GM18861 (cell line): ENCODE measurements around the gene RTP2.

Source experiments
- ATAC-seq: cut with Tn5 transposase; IDR thresholded peaks from one replicate; pipeline ENCODE4 v1.9.1; 2021; ENCODE audit not compliant: unreplicated experiment

Gene RTP2

GRCh38 chr3:187739094-187739560 lies 36.8 kb upstream of the RTP2 start:
- ATAC-seq = no peak

- no peak for ATAC-seq
Observed at GRCh38 chr3:187738331-187739093, 36.2 kb upstream of the RTP2 start.

DNA sequence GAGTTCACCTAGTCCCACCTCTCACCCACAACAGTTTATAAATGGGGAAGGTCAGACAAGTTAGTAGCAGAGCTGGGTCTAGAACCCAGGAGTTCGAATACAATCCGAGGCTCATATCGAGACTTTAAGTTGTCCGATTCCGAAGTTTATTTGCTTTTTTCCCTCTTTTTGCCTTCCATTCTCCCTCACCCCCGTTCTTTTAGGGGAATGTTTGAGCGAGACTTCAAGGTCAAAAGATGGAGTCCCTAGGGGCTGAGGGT lies 35.6 kb upstream of the RTP2 start:
- ATAC-seq = no peak

GRCh38 chr3:187737368-187738070 lies 35.2 kb upstream of the RTP2 start:
- ATAC-seq = no peak

DNA sequence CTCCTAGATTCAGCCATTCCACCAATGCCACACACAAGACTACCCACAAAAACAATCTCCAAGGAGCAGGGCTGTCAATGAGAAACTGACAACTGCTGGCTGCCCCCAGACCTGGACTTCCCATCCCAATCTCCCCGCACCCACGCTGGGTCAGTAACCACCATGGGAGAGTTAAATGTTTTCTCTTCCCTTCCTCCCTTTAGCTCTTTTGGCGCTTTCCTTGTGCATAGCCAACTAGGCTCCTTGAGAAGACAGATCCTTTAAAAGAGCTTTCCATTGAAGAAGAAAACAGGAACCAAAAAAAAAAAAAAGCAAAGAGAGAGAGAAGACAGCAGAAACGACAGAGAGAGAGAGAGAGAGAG lies 34.6 kb upstream of the RTP2 start:
- ATAC-seq = no peak

GRCh38 chr3:187736418-187736871 lies 34.1 kb upstream of the RTP2 start:
- no peak for ATAC-seq

GRCh38 chr3:187735837-187736236 lies 33.5 kb upstream of the RTP2 start:
- no peak for ATAC-seq

GRCh38 chr3:187735383-187735782 lies 33.0 kb upstream of the RTP2 start:
- ATAC-seq = no peak

DNA sequence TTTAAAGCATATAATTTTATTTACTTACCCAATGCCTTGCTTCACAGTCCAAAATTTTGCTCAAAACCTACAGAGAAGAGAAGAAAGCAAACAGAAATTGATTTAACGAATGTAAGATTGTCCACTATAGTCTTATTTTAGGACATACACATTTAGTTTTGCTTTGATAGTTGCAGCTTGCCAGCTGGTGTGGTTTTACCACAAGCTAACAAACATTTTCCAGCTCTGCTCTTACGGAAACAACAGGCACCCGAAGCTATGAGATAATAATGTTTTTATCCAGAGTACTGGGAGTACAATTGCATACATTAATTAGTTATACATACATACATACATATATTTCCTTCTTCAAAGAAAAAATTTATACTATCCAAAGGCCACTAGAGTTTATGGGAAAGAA lies 32.5 kb upstream of the RTP2 start:
- ATAC-seq = no peak

DNA sequence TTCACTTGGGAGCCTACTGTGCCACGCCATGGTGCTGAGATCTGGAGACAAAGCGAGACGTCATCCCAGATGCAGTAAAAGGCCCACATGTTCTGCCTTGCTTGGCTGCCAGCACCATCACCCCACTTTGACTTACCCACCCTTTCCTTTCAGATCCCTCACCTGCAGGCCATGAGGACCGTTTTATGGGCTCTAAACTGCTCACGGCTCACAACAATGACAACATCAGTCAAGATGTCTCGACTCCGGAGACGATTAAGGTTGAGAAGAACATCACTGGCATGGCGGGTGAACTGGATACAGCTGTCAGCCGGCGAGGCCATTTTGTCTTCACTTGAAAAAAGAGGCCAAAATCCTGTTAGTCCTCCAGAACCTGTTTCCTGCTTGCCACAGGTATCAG lies 31.0 kb upstream of the RTP2 start:
- no peak for ATAC-seq

- no peak for ATAC-seq
Observed at GRCh38 chr3:187729598-187729997, 27.2 kb upstream of the RTP2 start.

DNA sequence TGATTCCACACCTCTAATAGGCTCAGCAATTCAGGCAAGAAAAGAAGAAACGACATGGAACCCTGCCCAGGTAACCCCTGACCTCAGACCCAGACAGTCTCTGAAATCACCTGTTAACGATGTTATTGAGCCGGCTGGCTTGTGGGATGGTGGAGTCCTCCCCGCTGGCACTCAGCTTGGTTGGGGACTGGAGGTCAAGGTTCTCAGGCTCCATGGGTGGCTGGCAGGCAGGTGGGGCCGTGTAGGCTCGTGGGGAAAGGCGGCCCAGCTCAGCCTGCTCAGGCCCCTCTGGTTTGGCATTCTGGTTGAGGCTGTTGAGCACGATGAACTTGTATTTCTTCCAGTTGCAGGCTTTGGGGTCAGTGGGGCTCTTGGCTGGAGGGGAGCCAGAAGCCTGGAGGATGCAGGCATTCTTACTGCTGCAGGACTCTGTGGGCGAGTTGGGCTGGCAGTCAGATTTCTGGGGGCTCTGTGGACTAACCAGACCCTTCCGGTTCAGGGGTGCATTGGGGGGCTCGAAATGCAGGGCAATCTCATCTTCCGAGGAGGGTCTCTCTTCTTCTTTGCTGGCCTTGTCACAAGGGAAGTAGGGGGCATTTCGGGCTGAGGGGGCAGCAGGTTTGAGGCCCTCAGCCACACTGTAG lies 26.7 kb upstream of the RTP2 start:
- no peak for ATAC-seq

DNA sequence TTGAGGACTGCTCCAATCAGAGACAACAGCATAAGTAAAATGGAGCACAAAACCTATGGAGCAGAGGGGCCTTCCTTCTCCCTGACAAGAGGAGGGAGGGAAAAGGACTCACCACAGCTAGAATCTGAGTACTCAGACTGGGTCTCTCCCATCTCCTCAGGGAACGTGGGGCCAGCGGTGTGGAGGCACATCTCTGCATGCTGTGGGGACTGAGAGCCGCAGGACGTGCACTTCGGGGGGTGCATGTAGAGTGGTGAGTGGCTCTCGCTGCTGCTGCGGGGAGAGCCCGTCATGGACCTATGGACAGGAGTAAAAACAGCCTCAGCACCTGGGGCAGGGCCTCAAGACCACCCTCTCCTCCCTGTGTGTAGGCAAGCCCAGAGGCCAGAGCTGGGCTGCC lies 25.9 kb upstream of the RTP2 start:
- ATAC-seq = no peak

DNA sequence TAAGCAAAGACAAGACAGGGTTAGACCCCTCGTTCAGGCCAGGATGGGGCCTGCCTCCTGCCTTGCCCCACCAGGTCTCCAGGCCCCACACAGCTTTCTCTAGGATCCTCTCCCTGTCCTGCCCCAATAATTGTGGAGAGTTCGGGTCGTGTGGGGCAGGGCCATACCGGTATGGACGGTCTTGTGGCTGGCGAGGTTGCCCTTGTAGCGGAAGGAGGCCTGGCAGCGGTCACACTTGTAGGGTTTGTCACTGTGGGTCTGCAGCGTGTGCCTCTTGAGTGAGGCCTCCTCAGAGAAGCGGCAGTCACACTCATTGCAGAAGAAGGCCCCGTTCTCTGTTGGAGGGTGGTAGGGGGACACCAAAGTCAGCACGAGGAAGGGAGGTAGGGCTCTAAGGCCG lies 24.2 kb upstream of the RTP2 start:
- no peak for ATAC-seq

GRCh38 chr3:187725653-187726370 lies 23.5 kb upstream of the RTP2 start:
- no peak for ATAC-seq

GRCh38 chr3:187725224-187725623 lies 22.9 kb upstream of the RTP2 start:
- ATAC-seq = no peak

- ATAC-seq = no peak
Observed at GRCh38 chr3:187722206-187722612, 19.9 kb upstream of the RTP2 start.

- ATAC-seq = no peak
Observed at GRCh38 chr3:187721055-187721454, 18.7 kb upstream of the RTP2 start.

GRCh38 chr3:187720337-187720670 lies 17.9 kb upstream of the RTP2 start:
- ATAC-seq = no peak

GRCh38 chr3:187719628-187720336 lies 17.4 kb upstream of the RTP2 start:
- no peak for ATAC-seq

DNA sequence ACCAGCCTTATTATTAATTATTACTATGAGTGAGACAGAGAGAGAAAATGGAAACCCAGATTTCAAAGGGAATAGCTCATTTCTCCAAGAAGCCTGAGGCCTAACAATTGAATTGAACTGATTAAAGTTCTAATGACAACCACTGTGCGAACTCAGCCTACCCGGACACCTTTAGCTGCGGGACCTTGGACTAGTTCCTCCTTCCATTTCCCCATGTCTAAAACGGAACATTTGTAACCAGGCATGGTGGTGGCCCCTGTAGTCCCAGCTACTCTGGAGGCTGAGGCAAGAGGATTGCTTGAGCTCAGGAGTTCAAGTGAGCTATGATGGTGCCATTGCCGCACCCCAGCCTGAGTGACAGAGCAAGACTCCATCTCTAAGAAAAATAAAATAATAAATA lies 16.4 kb upstream of the RTP2 start:
- no peak for ATAC-seq
